CD4-positive, alpha-beta T cell (primary cell): ENCODE data around the gene PTPRD. TPM values are rescaled to one million over a fixed set of nuclear protein-coding genes. Genes with fewer than 3 reads are reported as not detected.

Source experiments
- ATAC-seq: fragments of 200-7000 bp; cut with Tn5 transposase; one replicate; pipeline ENCODE4 v1.10.0; 2022; ENCODE audit warnings: mild to moderate bottlenecking; ENCODE audit not compliant: poor library complexity
- CTCF ChIA-PET: fragments of 350-600 bp; sonication (Branson Sonifier 250); formaldehyde crosslinking; loops from one replicate; lab custom pipeline; 2021; ENCODE audit warnings: antibody characterized with exemption, inconsistent platforms; lab: Charles Lee
- POLR2A ChIA-PET: fragments of 350-600 bp; sonication (Branson Sonifier 250); formaldehyde crosslinking; loops from one replicate; lab custom pipeline; 2021; ENCODE audit warnings: antibody characterized with exemption, inconsistent platforms; lab: Charles Lee
- DNase-seq, 14 experiments: peaks; one replicate each; pipeline ENCODE4 v3.0.0-alpha.2; 2013 to 2020; ENCODE audit warnings: mixed read lengths in 2 of 14
- H3K27ac ChIP-seq, 2 donors: one replicate each; pipeline versions ENCODE4 v1.5.1 to v1.7.0; 2013; ENCODE audit warnings: low read length in 2 of 2, low read depth in 1 of 2, mild to moderate bottlenecking in 1 of 2
- H3K27me3 ChIP-seq, 2 experiments: 1 replicate in 1 of 2; 2 replicates in 1 of 2; pipeline versions ENCODE4 v1.6.1 to v1.7.0; 2013; ENCODE audit warnings: low read length in 2 of 2, control low read depth in 1 of 2, mild to moderate bottlenecking in 1 of 2, moderate library complexity in 1 of 2; ENCODE audit not compliant: insufficient read depth in 2 of 2, control insufficient read depth in 1 of 2
- H3K36me3 ChIP-seq: one replicate; pipeline ENCODE4 v1.6.1; 2013; ENCODE audit warnings: low read length, control low read depth; ENCODE audit not compliant: insufficient read depth
- H3K4me1 ChIP-seq: one replicate; pipeline ENCODE4 v1.6.1; 2013; ENCODE audit warnings: low read length, control low read depth; ENCODE audit not compliant: insufficient read depth
- H3K4me3 ChIP-seq: one replicate; pipeline ENCODE4 v1.5.1; 2013; ENCODE audit warnings: mild to moderate bottlenecking, low read length, moderate library complexity
- H3K9me3 ChIP-seq, 2 experiments: 1 replicate in 1 of 2; 2 replicates in 1 of 2; pipeline versions ENCODE4 v1.6.1 to v1.7.0; 2013; ENCODE audit warnings: low read length in 2 of 2, mild to moderate bottlenecking in 2 of 2, control low read depth in 1 of 2, moderate library complexity in 1 of 2; ENCODE audit not compliant: control insufficient read depth in 1 of 2, insufficient read depth in 1 of 2
- H3K27ac Mint-ChIP-seq: one replicate; pipeline ENCODE4 v1.8.0; 2020; ENCODE audit warnings: mixed read lengths
- H3K27me3 Mint-ChIP-seq: one replicate; pipeline ENCODE4 v1.8.0; 2021; ENCODE audit warnings: mixed read lengths
- H3K36me3 Mint-ChIP-seq: one replicate; pipeline ENCODE4 v1.8.0; 2021; ENCODE audit warnings: low read depth, mixed read lengths
- H3K4me1 Mint-ChIP-seq: one replicate; pipeline ENCODE4 v1.8.0; 2021; ENCODE audit warnings: low read depth, mixed read lengths
- H3K4me3 Mint-ChIP-seq: one replicate; pipeline ENCODE4 v1.8.0; 2020; ENCODE audit warnings: mild to moderate bottlenecking, mixed read lengths
- H3K9me3 Mint-ChIP-seq: one replicate; pipeline ENCODE4 v1.8.0; 2020; ENCODE audit warnings: mixed read lengths
- intact Hi-C, 2 experiments: fragments of 100-400 bp; cut with DNase I in 1 of 2; cut with micrococcal nuclease in 1 of 2; formaldehyde crosslinking; loops; one replicate each; pipeline versions ENCODE4 v1.15.1 to v1.9.0; 2023 to 2025; cut with DNase I, micrococcal nuclease
- total RNA-seq, 174 experiments: library from RNA in 2 of 174; stranded (reverse) in 2 of 174; gene quantifications; one replicate each; pipeline ENCODE4 v1.2.3 and lab custom pipeline; 2021 to 2026
- TF ChIP-seq, protein P1 (sequence below): fragments of 200-600 bp; IDR thresholded peaks from one replicate; pipeline ENCODE4 v1.8.0; 2022; ENCODE audit warnings: antibody characterized with exemption, mild to moderate bottlenecking

The PTPRD gene
- total RNA-seq, 2 experiments from 2014 or later: not detected

DNA sequence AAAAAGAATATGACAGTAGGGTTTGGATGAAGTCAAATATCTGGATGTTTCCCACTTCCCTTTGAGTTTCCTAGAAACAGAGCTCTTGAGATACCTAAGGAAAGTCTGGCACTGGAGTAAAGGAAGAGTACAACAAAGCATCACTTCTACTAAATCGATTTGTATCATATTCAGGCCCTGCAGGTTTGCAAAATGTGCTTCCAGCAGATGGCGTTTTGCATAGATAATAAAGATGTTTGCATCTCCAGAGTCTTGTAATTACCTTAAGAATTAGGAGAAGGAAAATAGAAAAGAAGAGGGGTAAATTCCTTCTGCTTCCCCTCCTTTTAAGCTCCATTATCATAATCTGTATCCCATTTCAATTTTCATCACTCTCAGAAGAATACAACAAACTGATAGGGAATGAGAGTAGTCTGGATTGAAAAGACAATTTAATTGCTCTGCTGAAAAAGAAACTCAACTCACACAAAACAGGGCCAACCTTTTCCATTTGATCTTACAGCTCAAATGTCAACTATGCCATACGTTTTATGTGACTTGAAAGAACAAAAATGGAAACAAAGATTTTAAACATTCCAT, 380.4 kb downstream of the PTPRD start:
- Histone ChIP-seq H3K27me3 (no peaks in the 10 kb centered on the region), H3K27ac (no peak overlapping the region), H3K4me1 (no peaks in the 10 kb centered on the region), H3K9me3 (no peaks in the 10 kb centered on the region), H3K4me3 (no peak overlapping the region), H3K36me3 (no peaks in the 10 kb centered on the region)
- no peak overlapping the region for H3K27ac Mint-ChIP-seq
- CTCF ChIA-PET: no interaction called here
- H3K9me3 Mint-ChIP-seq: peaks cover 4% of the 10 kb centered on the region
- no peaks in the 10 kb centered on the region for H3K4me1 Mint-ChIP-seq
- ATAC-seq (no peak), DNase-seq (no peak)
- H3K4me3 Mint-ChIP-seq: no peak overlapping the region
- H3K27me3 Mint-ChIP-seq: no peaks in the 10 kb centered on the region
- intact Hi-C loops: no loop called here
- POLR2A ChIA-PET: no interaction called here
- TF ChIP-seq, protein P1, sequence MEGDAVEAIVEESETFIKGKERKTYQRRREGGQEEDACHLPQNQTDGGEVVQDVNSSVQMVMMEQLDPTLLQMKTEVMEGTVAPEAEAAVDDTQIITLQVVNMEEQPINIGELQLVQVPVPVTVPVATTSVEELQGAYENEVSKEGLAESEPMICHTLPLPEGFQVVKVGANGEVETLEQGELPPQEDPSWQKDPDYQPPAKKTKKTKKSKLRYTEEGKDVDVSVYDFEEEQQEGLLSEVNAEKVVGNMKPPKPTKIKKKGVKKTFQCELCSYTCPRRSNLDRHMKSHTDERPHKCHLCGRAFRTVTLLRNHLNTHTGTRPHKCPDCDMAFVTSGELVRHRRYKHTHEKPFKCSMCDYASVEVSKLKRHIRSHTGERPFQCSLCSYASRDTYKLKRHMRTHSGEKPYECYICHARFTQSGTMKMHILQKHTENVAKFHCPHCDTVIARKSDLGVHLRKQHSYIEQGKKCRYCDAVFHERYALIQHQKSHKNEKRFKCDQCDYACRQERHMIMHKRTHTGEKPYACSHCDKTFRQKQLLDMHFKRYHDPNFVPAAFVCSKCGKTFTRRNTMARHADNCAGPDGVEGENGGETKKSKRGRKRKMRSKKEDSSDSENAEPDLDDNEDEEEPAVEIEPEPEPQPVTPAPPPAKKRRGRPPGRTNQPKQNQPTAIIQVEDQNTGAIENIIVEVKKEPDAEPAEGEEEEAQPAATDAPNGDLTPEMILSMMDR: no peak
- no peaks in the 10 kb centered on the region for H3K36me3 Mint-ChIP-seq

DNA sequence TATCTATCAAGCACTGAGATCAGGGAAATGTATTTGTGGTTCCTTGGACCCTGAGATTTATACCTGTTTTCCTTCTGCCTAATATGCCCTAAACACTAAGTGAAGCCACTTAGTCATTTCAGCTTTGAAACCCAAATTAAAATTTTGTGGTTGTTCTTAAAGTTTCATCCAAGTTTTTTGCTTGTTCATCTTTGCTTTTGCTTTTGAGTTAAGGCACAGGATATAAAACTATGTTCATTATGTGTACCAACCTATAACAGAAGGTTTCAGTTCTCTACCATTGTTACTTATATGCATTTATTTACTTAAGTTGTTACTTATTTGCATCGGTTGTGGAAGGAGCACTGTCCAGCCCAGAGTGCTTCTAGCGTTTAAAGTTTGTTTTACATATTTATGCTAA, 382.3 kb downstream of the PTPRD start:
- Mint-ChIP-seq H3K27ac (no peak overlapping the region), H3K27me3 (no peaks in the 10 kb centered on the region), H3K36me3 (no peaks in the 10 kb centered on the region), H3K4me1 (no peaks in the 10 kb centered on the region), H3K9me3 (peaks cover 4% of the 10 kb centered on the region), H3K4me3 (no peak overlapping the region)
- no peak for DNase-seq
- ATAC-seq: no peak
- TF ChIP-seq, protein P1: no peak
- Histone ChIP-seq H3K4me3 (no peak overlapping the region), H3K9me3 (no peaks in the 10 kb centered on the region), H3K27ac (no peak overlapping the region), H3K36me3 (no peaks in the 10 kb centered on the region), H3K4me1 (no peaks in the 10 kb centered on the region), H3K27me3 (no peaks in the 10 kb centered on the region)
- intact Hi-C loops: no loop called here
- ChIA-PET POLR2A (no interaction called here), CTCF (no interaction called here)

DNA sequence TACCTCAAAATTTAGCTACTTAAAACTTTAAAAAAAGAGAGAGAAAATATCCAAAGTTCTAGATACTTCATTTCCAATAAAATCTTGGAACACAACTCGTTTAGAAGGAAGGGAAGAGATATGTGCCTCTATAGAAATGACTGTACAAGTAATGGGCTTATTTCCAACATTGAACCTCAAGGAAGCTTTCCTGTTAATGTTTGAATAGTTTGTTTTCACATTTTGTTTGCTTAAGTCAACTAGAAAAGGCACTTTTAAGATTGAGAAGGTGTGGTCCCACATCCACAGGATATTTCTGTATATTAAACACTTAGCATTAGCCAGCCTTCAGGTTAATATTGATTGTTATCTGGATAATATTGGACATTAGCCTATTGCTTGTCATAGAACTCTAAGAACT, 384.7 kb downstream of the PTPRD start:
- no peaks in the 10 kb centered on the region for H3K36me3 Mint-ChIP-seq
- Histone ChIP-seq H3K9me3 (no peaks in the 10 kb centered on the region), H3K4me3 (no peak overlapping the region), H3K4me1 (no peaks in the 10 kb centered on the region), H3K27me3 (no peaks in the 10 kb centered on the region), H3K36me3 (no peaks in the 10 kb centered on the region), H3K27ac (no peak overlapping the region)
- intact Hi-C loops: no loop called here
- ChIA-PET POLR2A (no interaction called here), CTCF (no interaction called here)
- DNase-seq (no peak), ATAC-seq (no peak)
- H3K4me1 Mint-ChIP-seq: no peaks in the 10 kb centered on the region
- no peak overlapping the region for H3K4me3 Mint-ChIP-seq
- TF ChIP-seq, protein P1: no peak
- H3K27ac Mint-ChIP-seq: no peak overlapping the region
- H3K9me3 Mint-ChIP-seq: peaks cover 4% of the 10 kb centered on the region
- H3K27me3 Mint-ChIP-seq: no peaks in the 10 kb centered on the region
